DMS53 treated with DMSO at 0.1 percent for 48 hours (cell line): ENCODE data around the gene BORCS8.
"Not testable (repeated sequence)": the region's sequence is repeated elsewhere in the genome, so short reads cannot be mapped to it uniquely, and the experiment has no call there.

Experiments
- DNase-seq: peaks from one replicate; lab custom pipeline; 2025; ENCODE audit not compliant: unreplicated experiment; lab: John Stamatoyannopoulos, UW

BORCS8 gene

GRCh38 chr19:19151418-19151817 lies 40.5 kb downstream of the BORCS8 start:
- DNase-seq: no peak

GRCh38 chr19:19149435-19149834 lies 42.5 kb downstream of the BORCS8 start:
- no peak for DNase-seq

- not testable (repeated sequence) for DNase-seq
Measured at GRCh38 chr19:19148504-19148903, 43.4 kb downstream of the BORCS8 start.

GRCh38 chr19:19147344-19147743 lies 44.6 kb downstream of the BORCS8 start:
- DNase-seq: no peak

GRCh38 chr19:19146865-19147264 lies 45.1 kb downstream of the BORCS8 start:
- DNase-seq: no peak

GRCh38 chr19:19145684-19146608 lies 46.0 kb downstream of the BORCS8 start:
- peak; percentile 4 for DNase-seq

- no peak for DNase-seq
Measured at GRCh38 chr19:19145281-19145680, 46.7 kb downstream of the BORCS8 start.

GRCh38 chr19:19142347-19142746 lies 49.6 kb downstream of the BORCS8 start:
- DNase-seq: no peak

GRCh38 chr19:19140476-19140875 lies 51.5 kb downstream of the BORCS8 start:
- no peak for DNase-seq

- no peak for DNase-seq
Measured at GRCh38 chr19:19139876-19140229, 52.1 kb downstream of the BORCS8 start.

- peak; percentile 82 for DNase-seq
Measured at GRCh38 chr19:19138109-19138981, 53.6 kb downstream of the BORCS8 start, which contains the start of gene TMEM161A. Gene TMEM161A (minus strand): TSS chr19:19138478. CDS start chr19:19138428, 50 bp downstream.

- no peak for DNase-seq
Measured at GRCh38 chr19:19137556-19138108, 54.3 kb downstream of the BORCS8 start.

- DNase-seq: not testable (repeated sequence)
Measured at GRCh38 chr19:19135713-19136112, 56.2 kb downstream of the BORCS8 start.

- peak; percentile 14 for DNase-seq
Measured at GRCh38 chr19:19134687-19135158, 57.2 kb downstream of the BORCS8 start.

GRCh38 chr19:19133985-19134384 lies 58.0 kb downstream of the BORCS8 start:
- no peak for DNase-seq

GRCh38 chr19:19132912-19133311 lies 59.0 kb downstream of the BORCS8 start:
- no peak for DNase-seq

GRCh38 chr19:19131989-19132388 lies 60.0 kb downstream of the BORCS8 start:
- no peak for DNase-seq
